ENCODE data around the gene RNF182.

- TF ChIP-seq SP1 (IDR thresholded peaks at IDR 0.05) (no peak), TARDBP (IDR thresholded peaks at IDR 0.05) (no peak), FOXA1 (IDR thresholded peaks at IDR 0.05) (no peak), BHLHE40 (IDR thresholded peaks at IDR 0.05; ENCODE audit: borderline replicate concordance) (no peak), ELF4 (IDR thresholded peaks at IDR 0.05) (no peak)
Measured at GRCh38 chr6:14002176-14002947, 77.6 kb downstream of the RNF182 start.
